Immature natural killer cell (primary cell): Measurements from ENCODE around the gene C10orf67. TPM values are rescaled to one million over a fixed set of nuclear protein-coding genes. Genes with fewer than 3 reads are reported as not detected.
"Not testable (repeated sequence)": the region's sequence is repeated elsewhere in the genome, so short reads cannot be mapped to it uniquely, and the experiment has no call there.

Source experiments
- DNase-seq, 3 donors: peaks; one replicate each; pipeline ENCODE4 v3.0.0; 2022; ENCODE audit warnings: mixed read lengths in 1 of 3
- H3K27ac Mint-ChIP-seq, 6 donors: one replicate each; pipeline ENCODE4 v1.8.0; 2020; ENCODE audit warnings: mixed read lengths in 6 of 6, mild to moderate bottlenecking in 5 of 6, inconsistent platforms in 4 of 6, moderate library complexity in 3 of 6
- H3K27me3 Mint-ChIP-seq, 3 donors: one replicate each; pipeline ENCODE4 v1.8.0; 2020 to 2021; ENCODE audit warnings: low read depth in 3 of 3, mild to moderate bottlenecking in 3 of 3, mixed read lengths in 3 of 3, moderate library complexity in 3 of 3, inconsistent platforms in 1 of 3
- H3K36me3 Mint-ChIP-seq, 3 donors: one replicate each; pipeline ENCODE4 v1.8.0; 2020; ENCODE audit warnings: mixed read lengths in 3 of 3, inconsistent platforms in 2 of 3, mild to moderate bottlenecking in 2 of 3
- H3K4me1 Mint-ChIP-seq, 2 donors: one replicate each; pipeline ENCODE4 v1.8.0; 2020; ENCODE audit warnings: inconsistent platforms in 2 of 2, mild to moderate bottlenecking in 2 of 2, mixed read lengths in 2 of 2, moderate library complexity in 1 of 2
- H3K4me3 Mint-ChIP-seq, 5 donors: one replicate each; pipeline ENCODE4 v1.8.0; 2020; ENCODE audit warnings: mild to moderate bottlenecking in 5 of 5, mixed read lengths in 5 of 5, inconsistent platforms in 3 of 5, moderate library complexity in 3 of 5
- H3K9me3 Mint-ChIP-seq, 6 donors: one replicate each; pipeline ENCODE4 v1.8.0; 2020; ENCODE audit warnings: mild to moderate bottlenecking in 6 of 6, mixed read lengths in 6 of 6, inconsistent platforms in 4 of 6, moderate library complexity in 3 of 6
- polyA plus RNA-seq, 3 donors: library from polyadenylated mRNA; unstranded; fragments of 300-500 nt; fragmentation: Illumina TruSeq; gene quantifications; one replicate each; pipeline ENCODE4 v1.2.3, GENCODE V29; 2021

The C10orf67 gene
- polyA plus RNA-seq, 3 donors from 2014 or later, result not detected

DNA sequence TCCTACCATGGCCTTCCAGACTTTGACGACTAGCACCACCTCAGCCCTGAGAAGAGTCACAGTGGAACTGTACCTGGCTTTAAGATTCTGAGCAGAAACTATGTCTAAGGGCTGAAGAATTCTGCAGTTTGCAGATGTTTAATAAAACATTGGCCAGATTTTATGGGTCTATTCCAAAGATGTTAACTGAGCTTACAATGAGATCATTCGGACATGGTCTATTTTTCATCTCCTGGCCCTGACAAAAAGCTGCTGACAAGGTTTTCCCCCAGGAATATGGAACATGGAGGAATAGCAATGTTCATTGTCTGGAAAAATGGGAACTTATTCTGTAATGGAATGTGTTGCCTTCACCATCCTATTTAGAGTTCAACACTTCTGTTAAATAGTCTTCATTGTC is 86.1 kb downstream of the C10orf67 start:
- DNase-seq, result no peak
- no peaks in the 10 kb centered on the region for H3K4me1 Mint-ChIP-seq
- no peak overlapping the region for H3K4me3 Mint-ChIP-seq
- peaks cover 0 to 9% (median 6%) of the 10 kb centered on the region in 3 donors for H3K27me3 Mint-ChIP-seq
- peaks cover 0 to 6% (median 0%) of the 10 kb centered on the region in 6 donors for H3K9me3 Mint-ChIP-seq
- no peak overlapping the region for H3K27ac Mint-ChIP-seq
- H3K36me3 Mint-ChIP-seq, result no peaks in the 10 kb centered on the region

DNA sequence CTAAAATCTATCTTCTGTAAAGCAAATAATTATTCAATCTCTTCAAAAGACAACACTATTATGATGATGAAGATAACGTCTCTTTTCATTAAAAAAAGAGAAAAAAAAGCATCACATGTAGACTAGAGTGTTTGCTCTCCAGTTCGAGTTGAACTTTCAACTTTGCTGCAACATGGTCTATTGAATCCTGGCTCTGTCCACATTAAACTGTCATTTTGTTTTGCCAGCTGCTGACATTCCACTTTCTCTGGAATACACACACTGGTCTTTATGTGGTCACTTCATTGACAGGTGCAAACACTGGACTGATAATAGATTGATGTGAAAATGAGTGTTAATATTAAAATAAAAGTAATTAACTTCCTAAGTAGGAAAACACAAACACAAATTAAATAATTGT is 90.8 kb downstream of the C10orf67 start:
- Mint-ChIP-seq H3K9me3 (peaks cover 0 to 4% (median 0%) of the 10 kb centered on the region in 6 donors), H3K27me3 (peaks cover 0 to 5% (median 2%) of the 10 kb centered on the region in 3 donors), H3K4me3 (no peak overlapping the region), H3K36me3 (no peaks in the 10 kb centered on the region), H3K4me1 (no peaks in the 10 kb centered on the region), H3K27ac (no peak overlapping the region)
- DNase-seq, result no peak

DNA sequence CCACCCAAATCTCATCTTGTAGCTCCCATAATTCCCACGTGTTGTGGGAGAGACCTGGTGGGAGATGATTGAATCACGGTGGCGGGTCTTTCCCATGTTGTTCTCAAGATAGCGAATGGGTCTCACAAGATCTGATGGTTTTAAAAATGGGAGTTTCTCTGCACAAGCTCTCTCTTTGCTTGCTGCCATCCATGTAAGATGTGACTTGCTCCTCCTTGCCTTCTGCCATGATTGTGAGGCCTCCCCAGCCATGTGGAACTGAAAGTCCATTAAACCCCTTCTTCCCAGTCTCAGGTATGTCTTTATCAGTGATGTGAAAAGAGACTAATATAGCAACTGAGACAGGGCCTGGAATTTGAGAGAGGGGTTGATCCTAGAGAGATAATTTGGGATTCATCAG is 91.7 kb downstream of the C10orf67 start:
- H3K4me3 Mint-ChIP-seq, H3K27ac Mint-ChIP-seq, H3K4me1 Mint-ChIP-seq, H3K36me3 Mint-ChIP-seq, H3K9me3 Mint-ChIP-seq, H3K27me3 Mint-ChIP-seq, DNase-seq: not testable (repeated sequence)

DNA sequence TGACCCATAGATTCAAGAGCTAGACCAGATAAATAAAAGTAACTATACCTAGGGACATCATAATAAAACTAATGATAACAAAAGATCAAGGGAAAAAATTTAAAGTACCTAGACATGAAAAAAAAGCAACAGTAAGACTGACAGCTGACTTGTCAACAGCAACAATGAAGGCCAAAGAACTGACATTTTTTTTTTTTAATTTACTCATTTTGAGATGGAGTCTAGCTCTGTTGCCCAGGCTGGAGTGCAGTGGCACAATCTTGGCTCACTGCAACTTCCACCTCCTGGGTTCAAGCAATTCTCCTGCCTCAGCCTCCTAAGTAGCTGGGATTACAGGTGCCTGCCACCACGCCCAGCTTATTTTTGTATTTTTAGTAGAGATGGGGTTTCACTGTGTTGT is 102.8 kb downstream of the C10orf67 start:
- not testable (repeated sequence) for H3K9me3 Mint-ChIP-seq, H3K27ac Mint-ChIP-seq, H3K4me3 Mint-ChIP-seq, DNase-seq, H3K4me1 Mint-ChIP-seq, H3K27me3 Mint-ChIP-seq, H3K36me3 Mint-ChIP-seq

DNA sequence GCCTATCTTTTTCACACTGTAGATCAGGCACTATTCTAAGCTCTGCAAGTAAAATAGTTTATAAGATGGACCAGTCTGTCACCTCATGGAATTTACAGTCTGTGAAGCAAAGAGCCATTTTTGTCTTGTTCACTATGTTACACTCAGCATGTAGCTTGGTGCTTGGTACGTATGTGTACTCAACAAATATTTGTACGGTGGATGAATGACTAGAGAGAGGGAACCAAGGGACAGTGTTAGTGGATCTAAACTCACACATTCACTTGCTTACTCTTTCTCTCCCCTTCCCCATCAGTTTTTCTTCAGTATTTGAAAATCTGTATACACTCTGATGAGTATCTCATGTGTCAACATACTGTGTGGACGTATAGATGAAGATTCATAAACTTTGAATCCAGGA is 106.6 kb downstream of the C10orf67 start:
- Mint-ChIP-seq H3K9me3 (peaks cover 3 to 7% (median 6%) of the 10 kb centered on the region in 6 donors), H3K36me3 (peaks cover 0 to 4% (median 3%) of the 10 kb centered on the region in 3 donors), H3K27ac (no peak overlapping the region), H3K4me1 (no peaks in the 10 kb centered on the region), H3K27me3 (peaks cover 2 to 10% (median 6%) of the 10 kb centered on the region in 3 donors), H3K4me3 (no peak overlapping the region)
- no peak for DNase-seq

DNA sequence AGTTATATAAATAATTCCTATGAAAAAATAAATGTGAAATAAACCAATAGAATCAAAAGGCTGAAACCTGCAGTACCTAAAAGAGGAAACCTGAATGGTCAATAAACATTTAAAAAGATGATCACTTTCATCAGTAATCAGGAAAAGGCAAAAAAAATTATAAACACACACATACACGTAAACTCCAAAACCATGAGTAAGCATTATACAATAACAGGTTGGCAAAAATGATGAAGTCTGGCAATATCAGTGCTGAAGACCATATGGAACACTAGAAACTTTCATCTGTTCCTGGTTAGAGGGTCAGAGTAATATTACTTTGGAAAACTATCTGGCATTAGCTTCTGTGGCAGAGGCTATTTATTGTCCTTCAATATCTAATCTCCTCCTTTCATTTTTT is 114.0 kb downstream of the C10orf67 start:
- no peak for DNase-seq
- H3K27ac Mint-ChIP-seq, result no peak overlapping the region
- no peak overlapping the region for H3K4me3 Mint-ChIP-seq
- peaks cover 1 to 8% (median 5%) of the 10 kb centered on the region in 3 donors for H3K27me3 Mint-ChIP-seq
- H3K4me1 Mint-ChIP-seq, result no peaks in the 10 kb centered on the region
- peaks cover 0 to 3% (median 0%) of the 10 kb centered on the region in 3 donors for H3K36me3 Mint-ChIP-seq
- peaks cover 0 to 6% (median 0%) of the 10 kb centered on the region in 6 donors for H3K9me3 Mint-ChIP-seq

DNA sequence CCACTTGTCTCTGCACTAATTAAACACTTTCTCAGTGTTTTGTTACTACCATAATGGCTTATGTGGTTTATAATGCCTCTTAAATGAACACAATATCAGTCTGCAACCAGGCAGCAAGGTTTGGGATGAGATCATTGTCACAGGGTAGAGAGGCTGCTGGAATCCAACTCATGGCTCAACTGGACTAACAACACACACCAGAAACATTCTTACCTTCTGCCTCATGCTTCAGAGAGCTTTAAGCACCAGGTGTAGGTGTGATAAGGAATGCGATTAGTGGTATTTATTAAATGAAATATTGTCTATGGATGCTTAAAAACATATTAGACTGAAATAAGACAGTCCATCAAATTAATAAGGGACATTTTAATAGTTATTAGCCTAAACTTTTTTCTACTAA is 127.1 kb downstream of the C10orf67 start:
- H3K27ac Mint-ChIP-seq, result no peak overlapping the region
- DNase-seq, result no peak
- H3K27me3 Mint-ChIP-seq, result peaks cover 2 to 3% (median 2%) of the 10 kb centered on the region in 3 donors
- H3K9me3 Mint-ChIP-seq, result peaks cover 0 to 2% (median 0%) of the 10 kb centered on the region in 6 donors
- no peak overlapping the region for H3K4me3 Mint-ChIP-seq
- H3K4me1 Mint-ChIP-seq, result no peaks in the 10 kb centered on the region
- no peaks in the 10 kb centered on the region for H3K36me3 Mint-ChIP-seq

DNA sequence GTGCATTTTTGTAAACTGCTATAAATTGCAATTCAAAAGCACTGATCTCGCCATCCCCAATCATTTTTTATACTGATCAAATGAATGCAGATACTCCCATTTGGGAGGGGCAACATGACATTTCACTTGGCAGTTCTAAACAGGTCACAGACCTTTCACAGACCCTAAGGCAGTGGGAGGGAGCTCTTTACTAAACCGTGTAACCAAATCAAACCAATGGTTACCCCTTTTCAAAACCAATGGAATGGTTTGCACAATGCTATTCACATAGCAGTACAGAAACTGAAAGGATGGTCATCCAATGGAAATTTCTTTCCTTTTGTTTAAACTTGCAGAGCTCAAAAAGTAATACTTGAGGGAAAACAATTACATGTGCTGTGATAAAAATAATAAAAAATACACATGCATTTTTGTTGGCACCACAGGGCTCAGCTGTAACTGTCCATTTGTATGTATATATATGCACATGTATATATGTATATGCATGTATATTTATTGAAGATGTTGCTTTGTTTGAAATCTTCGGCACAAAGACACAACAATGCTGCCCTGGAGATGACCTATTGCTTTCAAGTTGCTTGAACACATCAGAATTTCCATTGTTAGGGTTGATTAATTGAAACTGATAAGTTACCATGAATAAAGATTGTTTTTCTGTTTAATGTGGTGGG is 138.5 kb downstream of the C10orf67 start:
- Mint-ChIP-seq H3K27me3 (peaks cover 8 to 17% (median 10%) of the 10 kb centered on the region in 3 donors), H3K27ac (no peak overlapping the region), H3K4me1 (no peaks in the 10 kb centered on the region), H3K36me3 (no peaks in the 10 kb centered on the region), H3K9me3 (peaks cover 0 to 2% (median 0%) of the 10 kb centered on the region in 6 donors), H3K4me3 (no peak overlapping the region)
- DNase-seq, result no peak

DNA sequence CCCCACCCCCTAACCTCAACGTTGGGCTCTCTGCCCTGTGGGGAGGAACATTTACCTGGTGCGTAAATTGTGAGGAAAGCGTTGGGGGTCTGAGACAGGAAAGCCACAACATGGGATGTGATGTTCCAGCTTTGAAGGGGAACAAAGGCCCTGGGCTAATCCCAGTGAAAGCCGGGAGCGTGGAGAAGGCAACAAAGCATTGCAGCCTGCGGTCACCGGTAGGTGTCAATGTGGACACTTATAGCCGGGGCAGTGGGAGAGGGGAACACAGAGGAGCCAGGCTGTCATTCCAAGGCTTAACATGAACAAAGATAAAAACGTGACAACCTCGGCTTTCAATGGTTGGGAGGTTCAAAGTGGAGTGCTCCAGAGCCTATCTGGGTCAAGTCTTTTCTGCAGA is 139.8 kb downstream of the C10orf67 start:
- H3K36me3 Mint-ChIP-seq, result no peaks in the 10 kb centered on the region

DNA sequence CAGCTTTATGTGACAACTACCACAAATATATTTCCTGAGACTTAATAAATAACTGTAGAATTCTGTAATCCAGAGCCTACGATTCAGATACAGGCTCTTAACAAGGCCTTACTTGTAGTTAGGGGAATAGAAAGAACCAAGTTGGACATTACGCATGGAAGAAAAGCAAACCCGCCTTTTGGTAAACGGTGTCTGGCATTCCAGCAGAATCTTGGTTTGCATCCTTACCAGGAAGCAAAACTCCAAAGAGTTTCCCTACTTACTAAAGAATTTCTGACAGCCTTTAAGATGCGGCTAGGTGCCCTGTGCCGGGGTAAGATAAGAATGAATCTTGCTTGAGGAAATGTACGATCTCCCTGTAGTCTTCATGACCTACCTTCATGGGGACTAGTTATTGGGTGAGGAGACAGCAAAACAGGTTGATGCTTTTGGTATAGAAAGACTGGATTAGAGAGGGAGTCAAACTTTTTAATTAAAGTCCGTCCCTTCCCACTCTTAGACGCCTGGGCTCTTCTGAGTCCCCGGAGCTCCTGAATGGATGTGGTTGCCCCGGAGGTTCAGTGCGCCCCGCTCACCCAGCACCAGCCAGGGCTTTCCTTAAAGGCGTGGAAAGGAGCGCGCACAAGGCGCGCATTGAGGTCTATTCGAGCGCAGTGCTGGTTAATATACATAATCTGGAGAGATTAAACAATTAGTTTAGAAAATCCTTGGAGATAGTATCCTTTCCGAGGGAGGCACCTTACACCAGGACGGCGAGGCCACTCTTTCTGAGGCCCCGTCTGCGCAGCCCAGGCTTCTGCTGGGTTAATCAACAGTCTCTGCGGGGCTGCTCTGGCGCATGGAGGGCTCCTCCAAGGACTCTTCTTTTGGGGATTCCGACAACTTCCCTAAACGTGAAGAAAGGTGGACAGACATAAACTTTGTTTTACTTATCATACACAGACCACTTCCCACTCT is 140.9 kb downstream of the C10orf67 start:
- H3K9me3 Mint-ChIP-seq, result no peaks in the 10 kb centered on the region
- H3K4me1 Mint-ChIP-seq, result peaks cover 0 to 1% of the 10 kb centered on the region in 2 donors
- no peak for DNase-seq
- H3K36me3 Mint-ChIP-seq, result no peaks in the 10 kb centered on the region
- H3K27ac Mint-ChIP-seq, result no peak overlapping the region
- H3K27me3 Mint-ChIP-seq, result peaks cover 13 to 19% (median 15%) of the 10 kb centered on the region in 3 donors
- H3K4me3 Mint-ChIP-seq, result no peak overlapping the region

More for the DNA sequence above, 139.8 kb downstream of the C10orf67 start:
- DNase-seq, result no peak
- Mint-ChIP-seq H3K9me3 (peaks cover 0 to 2% (median 0%) of the 10 kb centered on the region in 6 donors), H3K27ac (no peak overlapping the region), H3K4me1 (peaks cover 0 to under 1% of the 10 kb centered on the region in 2 donors), H3K27me3 (peaks cover 13 to 17% (median 17%) of the 10 kb centered on the region in 3 donors), H3K4me3 (no peak overlapping the region)

DNA sequence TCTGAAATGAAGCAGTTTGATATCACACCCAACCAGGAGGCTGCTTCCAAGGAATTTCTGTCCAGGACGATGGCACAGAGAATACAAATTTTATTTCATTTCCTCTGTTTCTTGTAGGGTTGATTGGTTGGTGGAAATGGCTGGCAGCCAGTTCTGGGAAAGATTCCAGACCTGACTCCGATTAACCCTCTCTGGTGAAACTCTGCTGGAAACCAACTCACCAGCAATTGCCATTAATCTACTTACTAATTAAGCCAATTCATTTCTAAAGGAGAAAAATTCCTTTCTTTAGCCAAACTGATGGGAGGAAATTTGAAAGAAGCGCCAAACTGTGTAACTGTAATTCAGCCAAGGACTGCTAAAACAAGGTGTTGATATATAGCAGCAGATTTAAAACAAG is 141.8 kb downstream of the C10orf67 start:
- H3K4me3 Mint-ChIP-seq, result no peak overlapping the region
- H3K27me3 Mint-ChIP-seq, result peaks cover 16 to 28% (median 17%) of the 10 kb centered on the region in 3 donors
- DNase-seq, result no peak
- H3K36me3 Mint-ChIP-seq, result no peaks in the 10 kb centered on the region
- peaks cover 0 to 1% of the 10 kb centered on the region in 2 donors for H3K4me1 Mint-ChIP-seq
- no peak overlapping the region for H3K27ac Mint-ChIP-seq
- no peaks in the 10 kb centered on the region for H3K9me3 Mint-ChIP-seq

DNA sequence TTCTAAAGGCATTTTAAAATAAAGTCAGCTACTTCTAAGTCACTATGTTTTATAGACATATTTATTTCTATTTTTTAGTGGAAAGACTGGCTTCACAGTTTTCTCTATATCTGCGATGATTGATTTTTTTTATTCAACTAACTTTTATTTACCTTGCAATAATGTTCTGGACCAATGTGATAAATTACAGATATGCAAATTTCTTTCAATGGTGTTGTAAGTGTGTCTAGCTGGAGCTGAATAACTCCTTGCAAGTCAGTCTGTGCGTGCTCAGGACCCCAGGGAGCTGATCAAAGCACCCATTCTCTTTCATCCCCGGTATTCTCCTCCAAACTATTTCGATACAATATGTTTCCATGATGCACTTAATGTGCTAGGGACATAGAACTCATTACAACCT is 142.8 kb downstream of the C10orf67 start:
- H3K27me3 Mint-ChIP-seq, result peaks cover 17 to 29% (median 18%) of the 10 kb centered on the region in 3 donors
- H3K9me3 Mint-ChIP-seq, result no peaks in the 10 kb centered on the region
- no peaks in the 10 kb centered on the region for H3K36me3 Mint-ChIP-seq
- H3K27ac Mint-ChIP-seq, result no peak overlapping the region
- DNase-seq, result no peak
- H3K4me3 Mint-ChIP-seq, result no peak overlapping the region
- H3K4me1 Mint-ChIP-seq, result peaks cover 0 to 1% of the 10 kb centered on the region in 2 donors

DNA sequence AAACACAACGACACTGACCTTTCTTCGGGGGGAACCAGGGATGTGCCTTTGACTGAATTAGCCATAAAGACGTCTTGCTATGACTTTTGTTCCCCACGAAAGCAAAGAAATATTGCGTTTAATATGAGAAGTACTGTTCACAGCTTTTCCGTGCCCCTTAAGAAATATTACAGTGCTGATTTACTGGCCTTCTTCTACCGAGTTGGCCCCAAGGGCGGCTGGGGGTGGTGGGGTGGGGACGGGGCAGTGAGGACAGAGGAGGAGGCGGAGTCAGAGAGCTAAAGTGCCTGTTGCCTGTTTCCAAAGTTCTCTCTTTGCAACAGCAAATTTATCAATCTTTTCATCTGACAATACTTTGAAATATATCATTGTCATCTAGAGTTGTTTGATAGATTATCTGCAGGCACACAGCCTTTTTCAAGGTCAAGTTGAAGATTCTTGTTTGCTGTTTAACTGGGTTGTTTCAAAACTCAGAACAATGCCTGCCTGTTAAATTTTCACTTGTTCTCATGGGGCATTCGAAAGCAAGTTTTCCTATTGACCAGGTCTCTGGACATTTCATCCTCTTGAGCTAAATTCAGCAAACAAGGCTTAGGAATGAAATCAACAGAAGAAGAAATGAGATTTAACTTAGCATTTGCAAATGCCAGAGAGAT is 143.5 kb downstream of the C10orf67 start:
- no peaks in the 10 kb centered on the region for H3K36me3 Mint-ChIP-seq
- H3K27ac Mint-ChIP-seq, result no peak overlapping the region
- no peak overlapping the region for H3K4me3 Mint-ChIP-seq
- H3K9me3 Mint-ChIP-seq, result no peaks in the 10 kb centered on the region
- peaks cover 0 to 1% of the 10 kb centered on the region in 2 donors for H3K4me1 Mint-ChIP-seq
- H3K27me3 Mint-ChIP-seq, result peaks cover 21 to 36% (median 22%) of the 10 kb centered on the region in 3 donors
- DNase-seq, result no peak

DNA sequence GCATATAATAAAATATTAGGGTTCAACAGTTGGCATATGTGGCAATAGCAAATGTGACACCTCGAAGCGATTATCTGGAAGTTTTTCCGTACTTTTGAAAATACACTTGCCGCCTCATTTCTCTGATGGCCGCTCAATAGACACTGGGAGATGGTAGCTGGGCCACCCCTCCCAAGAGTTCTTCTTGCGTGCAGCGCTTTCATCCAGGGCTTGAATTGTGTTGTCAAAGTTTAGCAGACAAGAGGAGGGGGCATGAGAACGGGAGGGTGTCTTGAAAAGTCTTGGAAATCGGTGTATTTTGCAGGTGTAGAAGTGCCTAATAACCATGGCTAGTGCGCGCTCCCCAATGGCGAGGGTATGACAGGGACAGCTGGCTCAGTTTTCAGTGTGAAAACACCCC is 144.0 kb downstream of the C10orf67 start:
- no peak overlapping the region for H3K4me3 Mint-ChIP-seq
- no peaks in the 10 kb centered on the region for H3K9me3 Mint-ChIP-seq
- H3K4me1 Mint-ChIP-seq, result peaks cover 0 to 1% of the 10 kb centered on the region in 2 donors

More for the DNA sequence above, 144.0 kb downstream of the C10orf67 start:
- no peaks in the 10 kb centered on the region for H3K36me3 Mint-ChIP-seq
- peaks cover 21 to 37% (median 22%) of the 10 kb centered on the region in 3 donors for H3K27me3 Mint-ChIP-seq
- no peak for DNase-seq
- H3K27ac Mint-ChIP-seq, result no peak overlapping the region
